Inflammatory macrophage (primary cell): ENCODE data around the gene VPS13D.
A peak's percentile ranks its signal among the peaks of the same experiment; 100 is the strongest.

ENCODE experiments used
- DNase-seq, 2 donors: peaks; one replicate each; pipeline ENCODE4 v3.0.0-alpha.2; 2020 to 2022

Gene VPS13D

DNA sequence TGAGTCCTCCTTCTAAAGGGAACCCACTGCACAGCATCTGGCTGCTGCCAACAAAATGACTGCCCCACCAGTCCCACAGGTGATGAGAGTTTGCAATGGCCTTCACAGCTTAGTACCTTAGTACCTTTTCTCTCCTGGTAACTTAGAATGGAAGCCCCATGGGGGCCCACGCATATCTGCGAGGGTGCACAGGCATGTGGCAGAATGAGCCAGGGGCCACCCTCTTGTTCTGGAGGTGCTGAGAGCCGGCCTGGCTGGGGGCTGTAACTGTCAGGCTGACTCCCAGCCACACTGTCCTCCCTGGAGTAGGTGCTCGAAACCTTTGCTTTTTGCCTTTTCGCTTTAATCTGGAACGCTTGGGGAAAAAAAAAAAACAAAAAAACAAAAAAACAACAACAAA, 203.1 kb downstream of the VPS13D start:
- no peak for DNase-seq

DNA sequence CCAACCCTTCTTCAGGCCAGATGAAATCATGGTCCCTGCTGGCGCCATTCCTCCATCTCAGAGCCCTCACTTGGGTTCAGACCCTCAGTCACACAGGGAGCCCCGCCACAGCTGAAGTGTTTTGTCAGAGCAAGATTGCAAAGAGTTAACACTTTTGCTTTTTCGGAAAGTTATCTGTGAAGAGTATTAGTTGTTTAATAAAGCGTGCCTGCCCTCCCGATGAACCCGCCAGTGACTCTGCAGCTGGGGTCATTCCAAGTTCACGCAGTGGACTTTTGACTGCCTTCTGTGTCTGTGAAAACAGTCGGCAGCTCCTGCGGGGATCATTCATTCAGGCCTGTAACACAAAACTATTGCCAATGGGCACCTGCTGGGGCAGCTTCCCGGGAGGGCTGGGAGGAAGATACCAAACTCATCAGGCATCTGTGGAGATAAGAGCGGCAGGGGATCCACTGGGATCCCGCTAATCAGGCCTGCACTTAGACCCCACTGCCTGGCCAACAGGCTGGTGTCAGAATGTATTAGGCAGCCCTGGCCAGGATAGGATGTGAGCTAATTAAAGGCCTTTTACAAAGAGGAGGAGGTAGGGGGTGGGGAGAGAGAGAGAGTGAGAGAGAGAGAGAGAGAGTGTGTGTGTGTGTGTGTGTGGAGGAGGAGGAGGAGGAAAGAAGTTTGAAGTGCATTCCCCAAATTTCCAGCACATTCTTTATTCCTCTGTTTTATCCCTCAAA, 203.7 kb downstream of the VPS13D start:
- no peak for DNase-seq

DNA sequence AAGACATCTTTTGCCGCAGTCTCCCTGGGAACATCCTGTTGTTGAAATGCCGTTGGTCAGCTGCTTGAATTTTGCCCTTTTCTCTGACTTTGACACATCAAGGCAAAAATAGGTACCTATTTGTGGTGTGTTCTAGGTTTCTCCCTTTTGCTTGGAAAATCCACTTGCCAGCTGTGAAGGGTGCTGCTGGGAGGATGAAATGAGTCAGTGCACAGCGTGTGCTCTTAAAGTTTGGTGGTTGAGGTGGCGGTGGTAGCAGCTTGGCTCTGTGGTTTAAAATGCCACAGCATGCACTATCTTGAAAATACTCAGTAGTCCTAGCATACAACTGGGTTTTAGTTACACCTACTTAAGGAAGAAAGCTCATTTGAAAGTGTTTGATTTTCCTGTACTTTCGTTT, 204.3 kb downstream of the VPS13D start:
- DNase-seq, result no peak

DNA sequence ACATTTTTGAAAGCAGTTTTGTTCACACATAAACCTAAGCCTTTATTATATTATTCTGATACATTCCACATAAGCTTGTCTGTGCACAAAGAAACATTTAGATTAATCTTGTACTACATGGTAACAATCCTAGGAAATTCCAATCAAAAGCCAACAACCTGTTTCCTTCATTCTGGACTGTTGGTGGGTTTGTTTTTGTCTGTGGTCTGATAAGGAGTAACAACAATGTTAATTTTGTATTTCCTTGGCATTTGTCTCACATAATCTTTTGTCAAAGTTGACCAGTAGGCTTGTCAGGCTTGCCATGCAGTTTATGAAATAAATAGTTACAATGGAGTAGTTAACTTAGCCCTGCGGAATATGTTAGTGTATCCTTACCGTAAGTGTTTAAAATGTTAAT, 204.9 kb downstream of the VPS13D start:
- no peak for DNase-seq

DNA sequence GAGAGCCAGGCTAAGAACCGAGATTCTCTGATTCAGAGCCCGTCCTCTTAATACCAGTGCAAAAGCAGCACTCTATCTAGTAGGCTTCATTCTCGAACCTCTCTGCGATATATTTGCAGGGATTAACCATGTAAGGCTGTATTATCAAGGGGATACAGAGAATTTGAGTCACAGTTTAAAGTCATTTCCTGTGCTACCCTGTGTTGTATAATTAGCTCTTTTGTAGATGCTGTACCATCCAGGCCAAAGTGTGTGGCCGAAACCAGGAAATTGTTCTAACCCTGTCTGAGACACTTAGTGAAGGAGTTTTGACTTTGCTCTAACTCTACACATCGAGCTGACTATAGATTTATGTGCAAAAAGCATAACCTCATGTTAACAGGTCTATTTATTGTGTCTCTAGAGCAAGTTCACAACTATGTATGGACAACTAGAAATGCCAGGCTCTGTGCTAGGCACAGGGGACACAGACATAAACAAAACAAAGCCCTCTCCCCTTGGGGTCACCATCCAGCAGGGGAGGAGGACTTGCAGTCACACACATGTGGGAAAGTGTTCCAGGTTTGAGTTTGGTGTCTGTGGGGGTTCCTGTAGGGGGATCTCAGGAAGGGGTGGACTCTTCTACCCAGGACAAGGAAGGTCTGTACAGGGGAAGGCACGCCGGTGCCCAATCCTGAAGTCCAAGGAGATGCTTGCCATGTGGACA, 206.0 kb downstream of the VPS13D start:
- DNase-seq, result no peak

DNA sequence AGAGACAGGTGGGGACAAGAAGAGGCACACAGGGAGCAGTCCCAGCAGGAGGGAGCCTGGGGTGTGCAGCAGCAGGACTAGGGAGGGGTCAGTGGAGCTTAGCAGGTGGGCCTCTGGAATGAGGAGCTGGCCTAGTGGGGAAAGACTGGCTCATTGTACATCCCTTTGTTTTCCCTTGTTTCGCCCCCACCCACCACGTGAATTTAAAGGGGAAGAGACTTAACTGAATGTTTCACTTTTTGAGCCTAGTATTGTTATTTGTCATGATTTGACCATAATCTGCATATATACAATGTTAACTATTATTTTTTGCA, 206.5 kb downstream of the VPS13D start:
- DNase-seq, result no peak

DNA sequence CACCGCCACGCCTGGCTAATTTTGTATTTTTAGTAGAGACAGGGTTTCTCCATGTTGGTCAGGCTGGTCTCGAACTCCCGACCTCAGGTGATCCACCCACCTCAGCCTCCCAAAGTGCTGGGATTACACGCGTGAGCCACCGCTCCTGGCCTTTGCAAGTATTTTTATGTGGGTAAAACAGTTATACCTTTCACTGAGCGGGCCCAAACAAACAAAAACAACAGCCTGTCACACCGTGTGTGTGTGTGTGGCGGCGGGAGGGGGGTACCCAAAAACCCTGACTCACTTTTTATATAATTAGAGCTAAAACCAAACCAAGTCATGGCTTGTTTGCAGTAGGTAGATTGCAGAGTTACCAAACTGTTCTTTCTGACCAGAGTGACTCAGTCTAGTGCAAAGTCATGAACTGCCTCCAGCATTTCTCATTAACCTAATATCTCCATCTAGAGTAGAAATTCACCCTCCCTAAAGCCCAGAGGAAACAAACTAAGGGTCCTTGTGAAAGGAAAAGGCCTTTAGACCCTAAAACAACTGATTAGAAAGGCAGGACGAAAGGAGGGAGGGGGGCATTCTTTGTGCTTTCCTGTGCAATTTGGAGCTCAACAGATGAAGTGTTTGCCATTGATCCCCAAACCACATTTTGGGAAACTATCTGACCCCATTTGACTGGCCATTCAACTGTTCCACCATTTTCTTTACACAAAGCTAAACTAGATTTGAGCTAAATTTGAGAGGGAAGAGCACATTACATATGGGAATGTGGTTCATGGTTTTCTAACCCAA, 207.2 kb downstream of the VPS13D start:
- no peak for DNase-seq

DNA sequence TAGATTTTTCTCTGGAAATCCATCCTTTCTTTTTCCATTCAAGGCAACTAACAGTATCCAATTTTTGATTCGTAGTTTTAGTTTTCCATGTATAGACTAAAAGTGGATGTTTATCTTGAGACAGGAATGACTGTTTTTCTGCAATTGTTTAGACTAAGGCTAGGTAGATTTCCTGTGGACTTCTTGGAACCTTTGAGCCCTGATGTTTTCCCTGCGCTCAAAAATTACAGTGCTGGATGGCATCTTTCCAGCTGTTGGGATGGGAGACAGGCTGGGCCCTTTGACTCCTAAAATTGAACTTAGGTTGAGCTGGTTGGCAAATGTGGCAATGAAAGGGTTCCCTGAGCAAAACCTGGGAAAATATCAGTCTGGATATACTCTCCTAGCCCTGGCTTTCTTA, 207.8 kb downstream of the VPS13D start:
- DNase-seq, result no peak

DNA sequence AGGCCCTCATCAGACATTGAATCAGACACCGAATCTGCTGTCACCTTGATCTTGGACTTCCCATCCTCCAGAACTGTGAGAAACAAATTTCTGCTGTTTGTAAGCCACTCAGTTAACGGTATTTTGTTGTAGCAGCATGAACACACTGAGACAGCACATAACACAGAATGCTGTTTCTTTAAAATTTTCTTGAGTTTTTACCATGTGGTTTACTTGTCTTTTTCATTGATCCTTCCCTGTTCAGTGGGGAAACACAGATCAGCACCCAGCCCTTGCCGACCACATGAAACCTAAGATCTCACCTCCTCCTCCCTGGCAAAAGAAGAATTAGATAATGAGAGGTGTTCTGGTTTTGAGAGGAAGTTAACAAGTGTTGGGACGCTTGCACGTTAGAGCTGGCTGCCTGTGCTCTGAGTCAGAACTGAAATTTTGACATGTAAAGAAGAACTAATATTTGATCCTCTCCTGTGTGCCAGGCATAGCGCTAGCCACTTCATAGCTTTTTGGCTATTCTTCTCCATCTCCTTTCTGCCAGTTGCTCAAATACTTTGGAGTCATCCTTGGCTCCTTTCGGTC, 208.6 kb downstream of the VPS13D start:
- peak in 1 of 2 donors; percentile 9 for DNase-seq

DNA sequence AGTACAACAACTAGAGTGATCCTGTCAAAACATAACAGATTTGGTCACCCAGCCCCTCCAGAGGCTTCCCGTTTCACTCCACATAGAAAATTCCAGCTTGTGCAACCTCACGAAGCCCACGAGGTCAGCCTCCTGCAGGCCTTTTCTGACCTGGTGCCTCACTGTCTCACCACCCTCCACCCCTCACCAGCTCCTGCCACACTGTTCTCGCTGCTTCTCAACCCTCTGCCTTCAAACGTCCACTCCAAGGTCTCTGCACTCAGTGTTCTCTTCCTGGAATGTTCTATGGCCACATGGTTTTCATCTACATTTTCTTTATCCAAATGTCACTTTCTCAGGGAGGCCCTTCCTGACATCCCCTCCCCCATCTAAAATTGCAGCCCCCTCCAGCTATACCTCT, 209.2 kb downstream of the VPS13D start:
- no peak for DNase-seq

DNA sequence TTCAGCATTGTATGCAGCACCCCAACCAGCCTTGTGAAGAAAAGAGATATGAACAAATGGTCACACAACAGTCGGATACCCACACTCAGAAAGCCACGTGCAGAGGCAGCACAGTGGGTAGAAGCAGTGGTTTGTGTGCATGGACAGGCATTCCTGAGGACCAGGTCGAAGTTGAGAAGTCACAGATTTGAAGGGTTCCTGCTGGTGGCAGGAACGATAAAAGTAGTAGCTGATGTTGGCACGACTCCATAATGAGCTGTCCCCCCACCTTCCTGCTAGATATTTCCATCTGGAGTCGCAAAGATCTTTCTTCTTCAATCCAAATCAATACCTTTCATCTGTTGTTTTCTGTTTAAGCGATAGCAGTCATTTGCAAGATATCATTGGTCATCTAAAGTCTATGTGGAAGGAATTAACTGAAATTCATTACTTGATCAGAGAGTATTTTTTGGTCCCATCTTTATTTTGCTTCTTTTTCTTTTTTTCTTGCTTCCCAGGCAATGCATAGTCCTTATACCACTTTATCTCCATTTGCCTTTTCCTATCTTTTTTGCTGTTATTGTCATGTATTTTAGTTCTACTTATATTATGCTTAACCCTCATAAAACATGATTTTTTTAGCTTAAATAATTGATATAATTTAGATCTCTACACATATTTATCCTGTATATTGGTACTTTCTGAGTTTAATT, 211.7 kb downstream of the VPS13D start:
- DNase-seq, result no peak

DNA sequence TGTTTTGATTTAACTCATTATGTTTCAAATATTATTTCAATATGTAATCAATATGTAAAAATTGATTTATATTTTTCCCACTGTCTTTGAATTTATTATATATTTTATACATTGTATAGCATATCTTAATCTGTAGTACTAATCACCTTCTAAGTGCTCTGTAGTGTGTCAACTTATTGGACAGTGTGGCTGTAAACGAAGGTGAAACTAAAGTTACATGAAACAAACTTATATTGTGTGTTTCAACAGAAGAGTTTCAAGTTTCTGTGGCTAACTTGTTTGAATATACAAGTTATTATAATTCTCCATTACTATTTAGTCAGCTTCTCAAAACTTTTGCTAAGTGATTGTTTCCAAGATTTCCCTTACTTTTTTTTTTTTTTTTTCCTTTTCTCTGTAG, 212.4 kb downstream of the VPS13D start:
- DNase-seq, result no peak

DNA sequence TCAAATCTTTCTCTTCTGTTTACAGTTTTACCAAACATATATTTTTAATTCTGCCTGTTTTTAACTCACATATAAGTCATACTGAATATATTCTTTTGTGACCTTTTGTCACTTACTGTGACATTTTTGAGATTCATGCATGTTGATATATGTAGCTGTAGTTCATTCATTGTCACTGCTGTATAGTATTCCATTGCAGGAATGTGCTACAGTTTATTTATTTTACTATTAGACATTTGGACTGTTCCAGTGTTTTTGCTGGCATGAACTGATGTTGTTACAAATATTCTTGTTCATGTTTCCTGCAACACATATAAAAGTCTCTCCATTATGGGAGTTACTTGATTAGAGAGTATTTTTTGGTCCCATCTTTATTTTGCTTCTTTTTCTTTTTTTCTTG, 213.3 kb downstream of the VPS13D start:
- no peak for DNase-seq

DNA sequence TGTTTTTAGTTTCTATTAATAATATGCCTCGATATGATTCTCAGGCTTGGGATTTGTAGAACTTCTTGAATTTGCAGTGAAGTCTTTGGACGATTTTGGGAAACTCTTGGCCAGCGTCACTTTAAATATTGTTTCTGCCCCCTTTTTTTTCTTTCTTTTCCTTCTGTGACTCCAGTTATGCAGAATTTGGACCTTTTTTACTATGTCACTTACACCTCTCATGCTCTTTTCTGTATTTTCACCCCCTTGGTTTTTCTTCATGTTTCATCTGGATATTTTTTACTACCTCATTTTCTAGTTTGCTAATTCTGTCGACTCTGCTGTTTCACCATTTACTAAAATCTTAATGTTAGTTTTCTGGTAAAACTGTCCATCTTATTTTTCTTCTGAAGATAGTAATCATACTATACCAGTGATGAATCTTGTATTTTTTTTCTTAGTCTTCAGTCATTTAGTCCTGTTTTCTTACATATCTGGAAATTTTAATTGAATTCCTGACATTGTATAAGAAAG, 214.6 kb downstream of the VPS13D start:
- DNase-seq, result no peak

DNA sequence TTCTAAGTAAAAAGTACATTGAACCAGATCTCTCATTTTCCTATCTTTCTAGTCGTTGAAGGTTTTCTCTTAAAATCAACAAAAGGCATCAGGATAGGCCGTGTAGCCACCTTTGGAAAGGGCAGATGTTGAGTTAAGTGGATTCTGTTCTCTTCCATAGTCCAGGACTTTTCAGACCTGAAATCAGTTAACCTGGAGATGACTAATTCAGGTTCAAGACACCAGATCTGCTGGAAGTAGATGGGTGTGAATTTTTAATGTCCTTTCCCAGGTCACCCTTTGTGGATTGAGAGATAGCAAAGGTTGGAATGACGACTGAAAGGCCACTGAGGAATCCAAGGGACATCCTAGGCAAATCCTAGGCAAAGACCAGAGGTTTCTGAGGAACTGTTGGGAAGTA, 215.4 kb downstream of the VPS13D start:
- no peak for DNase-seq

DNA sequence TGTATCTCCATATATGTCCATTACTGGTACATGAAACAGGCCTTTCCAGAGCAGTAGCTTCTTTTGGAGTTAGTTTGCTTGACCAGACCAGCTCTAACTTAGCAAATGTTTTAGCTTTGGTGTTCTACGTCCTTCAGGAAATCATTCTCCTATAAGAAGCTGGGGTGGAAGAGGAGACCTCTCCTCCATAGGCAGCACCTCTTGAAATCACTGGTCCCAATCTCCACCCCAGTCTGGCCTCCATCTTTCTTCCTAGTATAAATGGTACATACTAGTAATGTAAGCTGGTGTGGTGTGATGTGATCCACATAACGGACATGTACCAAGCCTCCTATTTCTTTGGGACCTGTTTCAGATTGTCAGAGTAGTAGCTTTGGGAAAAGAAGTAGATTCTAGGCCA, 216.8 kb downstream of the VPS13D start:
- no peak for DNase-seq

DNA sequence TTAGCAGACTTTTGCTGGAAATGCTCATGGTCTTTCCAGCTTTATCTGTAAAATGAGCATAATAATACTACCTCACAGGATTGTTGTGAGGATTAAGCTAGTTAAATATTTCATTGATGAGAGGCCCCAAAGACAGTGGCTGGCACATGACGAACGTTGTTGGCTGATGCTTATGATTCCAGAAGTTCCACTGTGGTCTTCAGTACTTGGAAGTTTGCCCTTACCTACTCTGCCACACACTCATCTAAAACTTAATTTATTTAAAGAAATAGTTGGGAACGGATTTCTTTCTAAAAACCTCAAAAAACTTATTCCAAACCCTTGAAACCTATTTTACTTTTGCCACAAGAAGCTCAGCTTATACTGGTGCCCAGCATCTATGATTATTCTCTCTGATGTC, 217.5 kb downstream of the VPS13D start:
- DNase-seq, result no peak

DNA sequence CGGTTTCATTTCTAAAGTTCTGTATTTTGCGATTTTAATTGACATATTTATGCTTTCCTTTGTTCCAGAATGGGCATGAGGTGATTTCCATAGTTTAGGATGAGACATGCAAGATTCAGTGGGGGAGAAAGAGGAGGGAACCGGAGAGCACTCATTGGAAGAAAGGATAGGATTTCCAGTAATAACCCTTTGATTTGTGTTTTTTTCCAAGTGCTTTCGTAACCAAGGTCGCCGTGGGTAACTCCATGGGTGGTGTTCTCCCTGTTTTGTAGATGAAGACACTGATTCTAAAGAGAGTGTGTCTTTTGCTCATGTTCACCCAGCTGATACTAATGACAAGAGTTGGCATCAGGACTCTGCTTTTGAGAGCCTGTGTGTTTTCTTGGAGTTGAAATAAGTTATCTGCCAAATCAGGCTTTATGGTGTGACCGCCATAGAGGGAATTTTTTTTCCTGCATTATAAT, 218.1 kb downstream of the VPS13D start:
- no peak for DNase-seq

DNA sequence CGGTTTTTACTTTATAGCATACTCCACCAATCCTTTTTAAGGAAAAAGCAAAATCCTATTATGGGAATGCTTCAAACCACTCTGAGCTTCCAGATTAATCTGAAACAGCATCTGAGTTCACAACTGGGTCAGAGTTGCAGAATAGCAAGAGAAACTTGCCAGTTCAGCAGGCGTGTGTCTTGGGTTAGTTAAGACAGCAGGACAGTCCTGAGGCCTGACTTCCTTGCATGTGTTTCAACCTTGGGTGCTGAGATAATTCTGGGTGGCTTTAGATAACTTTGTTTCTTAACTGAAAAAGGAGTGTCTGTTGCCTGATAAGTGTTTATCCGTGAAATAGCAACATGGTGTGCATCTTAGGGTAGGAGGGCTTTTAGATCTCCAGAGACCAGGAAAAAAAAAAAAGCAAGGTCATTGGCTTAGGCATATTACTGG, 218.9 kb downstream of the VPS13D start:
- DNase-seq, result no peak

DNA sequence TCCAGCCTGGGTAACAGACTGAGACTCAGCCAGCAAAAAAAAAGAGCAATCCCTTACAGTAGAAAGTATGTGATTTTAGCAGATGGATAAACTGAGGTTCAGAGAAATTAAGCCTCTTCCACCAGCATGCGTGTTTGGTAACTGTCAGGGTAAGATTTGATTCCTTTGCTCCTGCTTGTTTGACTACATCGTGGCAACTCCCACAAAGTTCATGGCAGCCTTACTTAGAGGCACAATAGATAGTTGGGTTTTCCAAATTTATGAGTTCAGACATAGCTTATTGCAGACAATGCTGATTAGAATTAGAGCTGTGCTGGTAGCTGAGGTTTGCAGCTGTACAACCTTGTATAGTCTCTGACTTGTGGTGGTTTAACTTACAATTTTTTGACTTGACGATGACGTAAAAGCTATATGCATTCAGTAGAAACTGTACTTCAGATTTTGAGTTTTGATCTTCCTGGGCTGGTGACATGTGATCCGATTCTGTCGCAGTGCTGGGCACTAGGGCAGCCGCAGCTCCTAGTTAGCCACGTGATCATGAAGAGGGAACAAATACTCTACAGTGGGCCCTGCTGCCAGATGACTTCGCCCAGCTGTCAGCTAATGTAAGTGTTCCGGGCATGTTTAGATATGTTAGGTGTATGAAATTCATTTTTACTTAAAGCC, 220.4 kb downstream of the VPS13D start:
- no peak for DNase-seq

DNA sequence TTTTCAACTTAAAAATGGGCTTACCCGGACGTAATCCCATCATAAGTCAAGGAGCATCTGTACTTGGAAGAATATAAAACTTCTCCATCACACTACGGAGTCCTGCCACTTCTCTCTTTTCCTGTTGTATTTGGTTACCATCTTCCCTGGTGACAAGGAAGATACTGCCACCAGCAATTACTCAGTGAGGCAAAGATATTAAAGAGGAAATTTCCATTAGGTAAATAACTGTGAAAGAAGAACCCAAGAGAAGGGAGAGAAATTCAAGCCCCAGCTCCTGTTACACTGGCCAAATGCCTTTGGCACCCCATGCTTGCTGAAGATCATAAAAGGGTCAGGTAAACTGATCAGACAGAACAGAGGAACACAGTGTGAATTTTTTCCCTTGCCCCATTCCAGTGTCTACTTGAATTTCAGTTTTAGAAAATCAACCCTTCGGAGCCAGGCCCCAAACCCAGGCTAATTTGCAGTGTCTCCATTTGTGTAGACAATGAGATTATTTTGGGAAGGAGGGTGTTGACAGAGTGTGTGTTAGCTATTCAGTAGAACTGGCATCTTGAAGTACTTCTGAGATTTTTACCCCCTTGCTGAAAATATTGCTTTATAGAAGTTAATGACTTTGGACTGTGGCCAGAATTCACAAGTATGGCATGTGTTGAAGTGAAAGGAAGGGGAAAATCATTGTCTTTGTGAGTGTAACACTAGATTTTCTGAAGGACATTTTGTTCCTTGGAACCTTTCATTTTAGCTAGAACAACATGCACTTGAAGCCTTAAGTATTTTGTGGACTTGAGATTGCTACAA, 221.1 kb downstream of the VPS13D start:
- DNase-seq, result no peak
